ENCODE results near the gene TUBB8B.
"Not testable (repeated sequence)": the region's sequence is repeated elsewhere in the genome, so short reads cannot be mapped to it uniquely, and the experiment has no call there.

Gene TUBB8B

GRCh38 chr18:12773-13172, 36.6 kb downstream of the TUBB8B start:
- not testable (repeated sequence) for DNase-seq (ENCODE audit: low read depth)

DNA sequence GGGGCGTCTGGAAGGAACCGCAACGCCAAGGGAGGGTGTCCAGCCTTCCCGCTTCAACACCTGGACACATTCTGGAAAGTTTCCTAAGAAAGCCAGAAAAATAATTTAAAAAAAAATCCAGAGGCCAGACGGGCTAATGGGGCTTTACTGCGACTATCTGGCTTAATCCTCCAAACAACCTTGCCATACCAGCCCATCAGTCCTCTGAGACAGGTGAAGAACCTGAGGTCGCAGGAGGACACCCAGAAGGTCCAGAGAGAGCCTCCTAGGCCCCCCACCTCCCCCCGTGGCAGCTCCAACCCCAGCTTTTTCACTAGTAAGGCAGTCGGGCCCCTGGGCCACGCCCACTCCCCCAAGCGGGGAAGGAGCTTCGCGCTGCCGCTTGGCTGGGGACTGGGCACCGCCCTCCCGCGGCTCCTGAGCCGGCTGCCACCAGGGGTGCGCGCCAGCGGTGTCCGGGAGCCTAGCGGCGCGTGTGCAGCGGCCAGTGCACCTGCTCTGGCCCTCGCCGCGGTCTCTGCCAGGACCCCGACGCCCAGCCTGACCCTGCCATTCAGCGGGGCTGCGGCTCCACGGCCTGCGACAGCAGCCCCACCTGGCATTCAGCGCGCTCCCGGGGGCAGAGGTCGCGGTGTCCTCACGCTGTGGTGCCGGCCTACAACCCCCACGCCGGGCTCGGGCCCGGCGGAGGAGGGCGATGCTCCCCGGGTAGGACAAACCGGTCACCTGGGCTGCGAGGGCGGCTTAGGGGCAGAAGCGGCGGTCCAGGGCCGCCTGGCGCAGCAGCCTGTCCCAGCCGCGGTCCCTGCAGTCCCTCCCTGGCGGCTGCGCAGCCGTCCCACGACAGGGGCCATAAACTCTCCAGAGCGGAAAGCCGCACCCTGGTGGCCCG, 37.8 kb downstream of the TUBB8B start:
- not testable (repeated sequence) for DNase-seq (ENCODE audit: low read depth)

DNA sequence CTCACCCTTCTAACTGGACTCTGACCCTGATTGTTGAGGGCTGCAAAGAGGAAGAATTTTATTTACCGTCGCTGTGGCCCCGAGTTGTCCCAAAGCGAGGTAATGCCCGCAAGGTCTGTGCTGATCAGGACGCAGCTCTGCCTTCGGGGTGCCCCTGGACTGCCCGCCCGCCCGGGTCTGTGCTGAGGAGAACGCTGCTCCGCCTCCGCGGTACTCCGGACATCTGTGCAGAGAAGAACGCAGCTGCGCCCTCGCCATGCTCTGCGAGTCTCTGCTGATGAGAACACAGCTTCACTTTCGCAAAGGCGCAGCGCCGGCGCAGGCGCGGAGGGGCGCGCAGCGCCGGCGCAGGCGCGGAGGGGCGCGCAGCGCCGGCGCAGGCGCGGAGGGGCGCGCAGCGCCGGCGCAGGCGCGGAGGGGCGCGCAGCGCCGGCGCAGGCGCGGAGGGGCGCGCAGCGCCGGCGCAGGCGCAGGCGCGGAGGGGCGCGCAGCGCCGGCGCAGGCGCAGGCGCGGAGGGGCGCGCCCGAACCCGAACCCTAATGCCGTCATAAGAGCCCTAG, 38.7 kb downstream of the TUBB8B start:
- not testable (repeated sequence) for DNase-seq (ENCODE audit: low read depth)

DNA sequence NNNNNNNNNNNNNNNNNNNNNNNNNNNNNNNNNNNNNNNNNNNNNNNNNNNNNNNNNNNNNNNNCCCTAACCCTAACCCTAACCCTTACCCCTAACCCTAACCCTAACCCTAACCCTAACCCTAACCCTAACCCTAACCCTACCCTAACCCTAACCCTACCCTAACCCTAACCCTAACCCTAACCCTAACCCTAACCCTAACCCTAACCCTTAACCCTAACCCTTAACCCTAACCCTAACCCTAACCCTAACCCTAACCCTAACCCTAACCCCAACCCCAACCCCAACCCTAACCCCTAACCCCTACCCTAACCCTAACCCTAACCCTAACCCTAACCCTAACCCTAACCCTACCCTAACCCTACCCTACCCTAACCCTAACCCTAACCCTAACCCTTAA, 39.5 kb downstream of the TUBB8B start:
- DNase-seq (ENCODE audit: low read depth): not testable (repeated sequence)
